GM12875 (cell line): ENCODE data around the gene TH.

Experiments
- H3K4me3 ChIP-seq: one replicate; pipeline ENCODE4 v1.5.1; 2011; ENCODE audit warnings: low read depth, low read length, control low read depth
- TF ChIP-seq, protein P1 (sequence below): IDR thresholded peaks from 2 replicates; pipeline ENCODE4 v1.5.1; 2011; ENCODE audit warnings: low read depth, mild to moderate bottlenecking, control low read depth, inconsistent platforms, low read length, moderate library complexity, borderline replicate concordance; ENCODE audit not compliant: insufficient read depth

Gene TH

DNA sequence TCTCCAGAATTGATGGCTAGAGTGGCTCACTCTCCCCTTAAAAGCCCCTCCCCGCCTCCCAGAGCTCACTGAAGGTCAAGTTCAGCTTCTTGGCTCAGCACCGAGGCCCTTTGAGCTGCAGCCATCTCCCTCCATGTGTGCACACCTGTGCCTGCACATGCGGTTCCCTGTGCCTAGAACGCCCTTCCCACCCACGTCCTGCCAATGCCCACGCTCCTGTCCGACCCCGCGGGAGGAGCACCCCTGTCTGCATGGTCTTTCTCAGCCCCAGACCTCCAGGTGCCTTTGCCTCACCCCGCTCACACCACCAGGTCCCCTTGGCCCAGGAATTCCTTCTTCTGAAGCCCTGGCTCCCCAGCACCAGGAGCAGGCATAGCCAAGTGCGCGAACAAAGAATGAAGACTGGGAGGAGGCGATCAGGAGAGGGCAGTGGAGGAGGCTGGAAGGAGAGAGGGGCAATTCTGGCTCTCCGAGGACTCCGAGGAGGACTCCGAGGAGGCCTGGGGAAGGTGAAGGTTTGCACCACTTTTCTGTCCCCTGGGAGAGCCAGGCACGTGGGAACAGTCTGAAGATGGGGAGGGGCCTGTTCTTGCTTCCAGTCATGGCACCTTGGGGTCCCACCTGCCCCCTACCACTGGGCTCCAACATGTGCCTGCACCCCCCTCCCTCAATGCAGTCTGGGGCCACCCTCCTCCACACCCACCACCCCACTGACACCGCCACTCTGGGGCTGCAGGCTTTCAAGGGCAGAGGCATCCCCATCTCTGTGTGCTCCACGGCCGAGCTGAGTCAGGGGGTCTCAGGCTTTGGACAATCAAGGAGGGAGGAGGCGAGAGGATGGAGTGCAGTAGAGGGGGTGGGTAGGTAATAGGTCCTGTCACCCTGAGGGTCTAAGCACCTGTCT is 50.1 kb downstream of the TH start:
- TF ChIP-seq, protein P1, sequence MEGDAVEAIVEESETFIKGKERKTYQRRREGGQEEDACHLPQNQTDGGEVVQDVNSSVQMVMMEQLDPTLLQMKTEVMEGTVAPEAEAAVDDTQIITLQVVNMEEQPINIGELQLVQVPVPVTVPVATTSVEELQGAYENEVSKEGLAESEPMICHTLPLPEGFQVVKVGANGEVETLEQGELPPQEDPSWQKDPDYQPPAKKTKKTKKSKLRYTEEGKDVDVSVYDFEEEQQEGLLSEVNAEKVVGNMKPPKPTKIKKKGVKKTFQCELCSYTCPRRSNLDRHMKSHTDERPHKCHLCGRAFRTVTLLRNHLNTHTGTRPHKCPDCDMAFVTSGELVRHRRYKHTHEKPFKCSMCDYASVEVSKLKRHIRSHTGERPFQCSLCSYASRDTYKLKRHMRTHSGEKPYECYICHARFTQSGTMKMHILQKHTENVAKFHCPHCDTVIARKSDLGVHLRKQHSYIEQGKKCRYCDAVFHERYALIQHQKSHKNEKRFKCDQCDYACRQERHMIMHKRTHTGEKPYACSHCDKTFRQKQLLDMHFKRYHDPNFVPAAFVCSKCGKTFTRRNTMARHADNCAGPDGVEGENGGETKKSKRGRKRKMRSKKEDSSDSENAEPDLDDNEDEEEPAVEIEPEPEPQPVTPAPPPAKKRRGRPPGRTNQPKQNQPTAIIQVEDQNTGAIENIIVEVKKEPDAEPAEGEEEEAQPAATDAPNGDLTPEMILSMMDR: no peak
- no peak overlapping the region for H3K4me3 ChIP-seq

DNA sequence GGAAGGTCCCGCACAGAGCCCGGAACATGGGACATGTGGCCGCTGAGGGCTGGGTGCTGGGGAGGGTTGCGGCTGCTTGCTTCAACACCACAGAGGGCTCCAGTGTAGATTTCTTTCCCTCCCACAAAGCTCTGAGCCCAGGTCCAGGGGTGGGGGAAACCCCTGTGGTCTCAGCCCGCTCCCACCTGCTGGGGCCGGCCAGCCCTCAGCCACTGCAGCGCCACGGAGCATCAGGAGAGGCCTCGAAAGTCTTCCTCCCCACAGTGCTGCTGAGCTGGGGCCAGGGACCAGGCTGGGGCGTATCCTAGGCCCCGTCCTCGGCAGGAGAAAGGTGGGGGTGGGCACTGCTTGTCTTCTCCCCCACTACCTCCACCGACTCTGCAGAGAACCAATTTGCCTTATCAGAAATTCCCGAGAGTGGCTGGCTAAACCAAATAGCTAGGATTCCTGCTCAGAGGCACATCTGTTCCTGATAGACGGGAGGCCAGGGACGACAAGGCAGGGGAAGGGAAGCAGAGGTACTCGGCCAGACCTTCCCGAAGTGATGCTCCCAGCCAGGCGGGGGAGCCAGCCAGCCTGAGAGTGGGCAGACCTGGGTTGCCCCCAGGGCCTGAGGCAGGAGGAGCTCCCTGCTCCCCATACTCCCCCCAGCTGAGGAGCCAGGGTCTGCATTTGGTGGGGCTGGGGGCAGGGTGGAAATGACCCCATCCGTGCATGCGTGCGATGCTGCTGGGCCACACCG is 51.1 kb downstream of the TH start:
- H3K4me3 ChIP-seq: no peak overlapping the region
- TF ChIP-seq, protein P1: no peak

- no peak overlapping the region for H3K4me3 ChIP-seq
- TF ChIP-seq, protein P1: no peak
These were observed 52.9 kb downstream of the TH start for GRCh38 chr11:2118677-2119076.

- TF ChIP-seq, protein P1: no peak
- H3K4me3 ChIP-seq: no peak overlapping the region
These were observed 54.9 kb downstream of the TH start for GRCh38 chr11:2116680-2117079.

- TF ChIP-seq, protein P1: no peak
- H3K4me3 ChIP-seq: no peak overlapping the region
These were observed 56.3 kb downstream of the TH start for GRCh38 chr11:2115308-2115707.

DNA sequence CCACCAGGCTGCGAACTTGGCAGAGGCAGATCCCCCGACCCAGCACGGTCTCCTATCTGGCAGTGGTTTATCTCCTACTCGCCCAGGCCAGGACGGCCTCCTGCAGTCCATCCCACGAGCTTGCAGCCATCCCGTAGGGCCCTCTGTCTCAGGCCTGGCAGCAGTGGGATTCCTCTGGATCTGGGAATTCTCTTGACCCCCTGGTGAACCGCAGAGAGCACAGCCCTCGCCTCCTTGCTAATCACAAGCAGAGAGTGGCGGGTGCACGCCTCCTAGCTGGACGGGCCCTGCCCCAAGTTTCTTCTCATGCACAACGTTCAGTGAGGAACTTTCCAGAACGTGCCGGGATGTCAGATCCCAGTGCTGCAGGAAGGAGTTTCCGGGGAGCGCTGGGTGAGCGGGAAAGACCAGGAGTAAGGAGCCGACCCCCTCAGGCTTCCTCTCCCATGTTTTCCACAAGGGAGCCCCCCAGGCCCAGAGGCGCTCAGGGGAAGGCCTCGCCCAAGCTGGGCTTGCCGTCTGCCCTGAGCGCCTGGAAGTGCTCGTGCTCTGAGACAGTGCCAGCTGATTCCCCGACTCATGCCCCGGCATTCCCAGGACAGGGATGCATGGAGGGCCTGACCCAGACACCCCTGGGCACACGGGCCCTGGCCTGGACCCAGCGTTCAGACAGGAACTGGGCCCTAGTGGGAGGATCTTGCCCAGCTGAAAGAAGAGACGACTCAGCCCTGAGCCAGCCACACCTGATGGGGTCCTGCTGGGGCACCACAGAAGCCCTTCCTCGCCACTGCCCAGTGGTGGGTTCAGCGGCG is 57.0 kb downstream of the TH start:
- TF ChIP-seq, protein P1: no peak
- H3K4me3 ChIP-seq: no peak overlapping the region
